HepG2 (cell line): ENCODE results near the gene TMEM220. TPM values are rescaled to one million over a fixed set of nuclear protein-coding genes. Genes with fewer than 3 reads are reported as not detected.

Experiments
- ATAC-seq: fragments of 200-7000 bp; cut with Tn5 transposase; 3 replicates; pipeline ENCODE4 v1.9.1; 2020; ENCODE audit warnings: mild to moderate bottlenecking, moderate library complexity
- BruUV-seq: library from RNA; stranded (reverse); fragments of 400-500 nt; replicated peaks from 2 replicates; lab custom pipeline; 2021; lab: Mats Ljungman, UMichigan
- CTCF ChIA-PET: fragments of 300-600 bp; formaldehyde crosslinking; extraction: SDS; loops from one replicate; lab custom pipeline; 2021; ENCODE audit warnings: low total read pairs, inconsistent platforms, low intra/inter-chr PET ratio; lab: Yijun Ruan, JAX
- POLR2A ChIA-PET: fragments of 350-600 bp; sonication (Branson Sonifier 250); formaldehyde crosslinking; loops from one replicate; lab custom pipeline; 2020; ENCODE audit warnings: antibody characterized with exemption, inconsistent platforms; lab: Yijun Ruan, JAX
- DNase-seq: peaks from one replicate; pipeline ENCODE4 v3.0.0-alpha.2; 2015; ENCODE audit warnings: low spot score
- FAIRE-seq: peaks from 3 replicates; lab custom pipeline; 2011; peaks lifted over from hg19 to GRCh38; lab: Jason Lieb, UNC
- H2AFZ ChIP-seq: one replicate; pipeline ENCODE4 v1.6.1; 2011; ENCODE audit warnings: low read length, inconsistent platforms
- H3K27ac ChIP-seq: fragments of 300-600 bp; 3 replicates; pipeline ENCODE4 v1.8.0; 2011; ENCODE audit warnings: mixed run types, mild to moderate bottlenecking, mixed read lengths, low read length, inconsistent platforms; ENCODE audit not compliant: insufficient read depth; ENCODE audit errors: extremely low read length
- H3K27me3 ChIP-seq, 2 experiments: fragments of 200-600 bp in 1 of 2; 2 replicates in 1 of 2; 3 replicates in 1 of 2; pipeline versions ENCODE4 v1.6.0 to v1.8.0; 2011; ENCODE audit warnings: low read length in 2 of 2, mild to moderate bottlenecking in 2 of 2, moderate library complexity in 2 of 2, inconsistent platforms in 1 of 2; ENCODE audit not compliant: insufficient read depth in 2 of 2, control insufficient read depth in 1 of 2
- H3K36me3 ChIP-seq, 2 experiments: fragments of 200-600 bp in 1 of 2; replicated peaks in 1 of 2; 2 replicates in 1 of 2; 3 replicates in 1 of 2; pipeline versions ENCODE4 v1.5.1 to v1.8.0; 2011; ENCODE audit warnings: low read length in 2 of 2, inconsistent platforms in 1 of 2; ENCODE audit not compliant: insufficient read depth in 2 of 2, control insufficient read depth in 1 of 2
- H3K4me1 ChIP-seq: 2 replicates; pipeline ENCODE4 v1.5.1; 2012; ENCODE audit warnings: low read length, inconsistent platforms; ENCODE audit not compliant: insufficient read depth
- H3K4me2 ChIP-seq: 2 replicates; pipeline ENCODE4 v1.6.0; 2011; ENCODE audit warnings: low read depth, low read length, inconsistent platforms
- H3K4me3 ChIP-seq, 3 experiments: fragments of 200-600 bp in 1 of 3; sonication (generic), shearing (Covaris generic) in 1 of 3; replicated peaks in 1 of 3; 2 replicates each; pipeline ENCODE4 v1.5.1; 2011 to 2016; ENCODE audit warnings: low read length in 3 of 3, inconsistent platforms in 2 of 3, low read depth in 2 of 3, mild to moderate bottlenecking in 2 of 3, control low read depth in 1 of 3, mixed read lengths in 1 of 3; ENCODE audit not compliant: insufficient read depth in 1 of 3
- H3K79me2 ChIP-seq: one replicate; pipeline ENCODE4 v1.6.1; 2011; ENCODE audit warnings: low read length, inconsistent platforms; ENCODE audit not compliant: insufficient read depth
- H3K9ac ChIP-seq: 2 replicates; pipeline ENCODE4 v1.6.0; 2011; ENCODE audit warnings: mild to moderate bottlenecking, low read depth, low read length, inconsistent platforms; ENCODE audit not compliant: insufficient read depth
- H3K9me3 ChIP-seq: 2 replicates; pipeline ENCODE4 v1.5.1; 2012; ENCODE audit warnings: mild to moderate bottlenecking, low read length
- H4K20me1 ChIP-seq: 2 replicates; pipeline ENCODE4 v1.6.0; 2011; ENCODE audit warnings: inconsistent platforms, mild to moderate bottlenecking, low read length, moderate library complexity; ENCODE audit not compliant: insufficient read depth
- CEBPG ChIP-seq: IDR thresholded peaks from 2 replicates; pipeline ENCODE4 v1.6.1; 2016
- FOXC1 ChIP-seq: sonication (generic); formaldehyde crosslinking; IDR thresholded peaks from 2 replicates; pipeline ENCODE4 v1.8.0; 2022; ENCODE audit warnings: mild to moderate bottlenecking, missing genetic modification reagents, borderline replicate concordance
- GMEB1 ChIP-seq: sonication (generic); formaldehyde crosslinking; IDR thresholded peaks from 2 replicates; pipeline ENCODE4 v1.5.1; 2020; ENCODE audit warnings: missing genetic modification reagents, mild to moderate bottlenecking, borderline replicate concordance
- MEIS1 ChIP-seq: sonication (generic); formaldehyde crosslinking; IDR thresholded peaks from 2 replicates; pipeline ENCODE4 v1.9.0; 2021; ENCODE audit warnings: mild to moderate bottlenecking, missing genetic modification reagents, moderate library complexity, borderline replicate concordance
- MTERF4 ChIP-seq: sonication (generic); formaldehyde crosslinking; IDR thresholded peaks from 2 replicates; pipeline ENCODE4 v1.8.0; 2023; ENCODE audit warnings: mild to moderate bottlenecking, missing genetic modification reagents
- NR2F6 ChIP-seq, 2 experiments: IDR thresholded peaks; 2 replicates each; pipeline ENCODE4 v1.6.1; 2016; ENCODE audit warnings: antibody characterized with exemption in 1 of 2, mild to moderate bottlenecking in 1 of 2
- PHF21A ChIP-seq: sonication (generic); formaldehyde crosslinking; IDR thresholded peaks from 2 replicates; pipeline ENCODE4 v1.5.0; 2020; ENCODE audit warnings: mild to moderate bottlenecking, missing genetic modification reagents
- POGZ ChIP-seq: sonication (generic); formaldehyde crosslinking; IDR thresholded peaks from 2 replicates; pipeline ENCODE4 v1.4.0; 2020; ENCODE audit warnings: mild to moderate bottlenecking, missing genetic modification reagents
- PPARG ChIP-seq: conservative IDR thresholded peaks from 2 replicates; pipeline ENCODE4 v1.6.1; 2016; ENCODE audit warnings: missing biosample characterization, missing genetic modification reagents
- ZNF24 ChIP-seq: fragments of 450-650 bp; IDR thresholded peaks from 2 replicates; pipeline ENCODE4 v1.6.1; 2017; ENCODE audit warnings: antibody characterized with exemption, mild to moderate bottlenecking
- ZNF691 ChIP-seq: sonication (generic); formaldehyde crosslinking; IDR thresholded peaks from 2 replicates; pipeline ENCODE4 v1.4.0; 2020; ENCODE audit warnings: missing genetic modification reagents, low read depth, mild to moderate bottlenecking, borderline replicate concordance
- ZNF749 ChIP-seq: sonication (generic); formaldehyde crosslinking; IDR thresholded peaks from 2 replicates; pipeline ENCODE4 v1.8.0; 2022; ENCODE audit warnings: mild to moderate bottlenecking, missing genetic modification reagents, moderate library complexity, borderline replicate concordance
- WGBS: methylation state at CpG from one replicate; pipeline ENCODE4 v1.1.6; 2017; ENCODE audit warnings: low lambda C conversion rate; 5-methylcytosine and 5-hydroxymethylcytosine counted together
- in situ Hi-C: cut with HindIII; loops from 2 replicates; pipeline ENCODE4 v1.10.0; 2017; ENCODE audit warnings: low pct_unique_long_range_greater_than_20kb; ENCODE audit not compliant: extremely low pct_ligation_motif_present
- intact Hi-C: fragments of 100-400 bp; cut with micrococcal nuclease; formaldehyde crosslinking; loops from one replicate; pipeline ENCODE4 v1.10.0; 2022; ENCODE audit not compliant: unreplicated experiment
- polyA plus RNA-seq, 8 experiments: library from polyadenylated mRNA; depleted of rRNA in 3 of 8; stranded (reverse) in 7 of 8; unstranded in 1 of 8; fragments of >200 nt; fragmentation: Illumina TruSeq in 4 of 8; extraction: Trizol in 4 of 8; gene quantifications; 2 replicates each; pipeline versions ENCODE4 v1.2.1 to v1.2.3, GENCODE V29; 2011 to 2016; ENCODE audit warnings: low read depth in 4 of 8, missing spikeins in 1 of 8, mixed read lengths in 1 of 8; ENCODE audit not compliant: insufficient read depth in 1 of 8
- total RNA-seq, 5 experiments: library from RNA; depleted of rRNA; stranded (reverse); fragments of >200 nt; fragmentation: Illumina TruSeq; extraction: Trizol; gene quantifications; 2 replicates each; pipeline ENCODE4 v1.2.3, GENCODE V29; 2016; ENCODE audit warnings: low read depth in 1 of 5

TMEM220 gene
- total and polyA plus RNA-seq, 2 of the 13 experiments (the other 11 are each of a cell fraction or from before 2014, with no cell fraction given) = 1.3 to 2.2 TPM

DNA sequence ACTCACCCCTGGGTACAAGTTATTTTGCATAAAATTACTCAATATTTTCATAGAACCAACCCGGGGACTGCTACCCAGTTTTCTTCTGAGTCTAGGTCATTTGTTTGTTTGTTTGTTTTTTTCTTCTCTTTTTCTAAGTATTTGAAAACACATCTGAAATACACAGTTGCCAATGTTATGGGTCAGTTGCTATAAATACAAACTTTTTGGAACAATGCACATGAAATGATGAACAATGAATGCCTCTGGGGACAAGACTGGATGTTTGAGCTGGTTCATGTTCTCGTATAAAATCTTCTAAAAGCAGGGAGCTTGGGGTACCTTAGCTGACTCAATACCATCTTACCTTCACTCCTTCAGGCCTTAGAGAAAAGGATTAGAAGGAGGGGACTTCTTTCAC, 43.6 kb upstream of the TMEM220 start:
- intact Hi-C loops (loop anchor here (2.0 kb wide), 1 partner anchor 71 kb away; no protein-coding TSS in a partner anchor), in situ Hi-C loops (no loop called here)
- no peak for FAIRE-seq
- no TSS peak for BruUV-seq
- Histone ChIP-seq H3K9ac (no peak overlapping the region), H3K4me3 (no peak overlapping the region), H3K4me1 (peaks cover 27% of the 10 kb centered on the region), H4K20me1 (no peaks in the 10 kb centered on the region), H3K27ac (no peak overlapping the region), H2AFZ (no peak overlapping the region), H3K27me3 (no peaks in the 10 kb centered on the region), H3K79me2 (no peaks in the 10 kb centered on the region), H3K9me3 (peaks cover 9% of the 10 kb centered on the region), H3K36me3 (no peaks in the 10 kb centered on the region), H3K4me2 (no peak overlapping the region)
- DNase-seq = no peak
- WGBS = 61% methylated on average over 2 of the region's 2 CpGs
- no peak for ATAC-seq
- POLR2A ChIA-PET = no interaction called here
- no peak for TF ChIP-seq PPARG (CRISPR knock-in tag)
- no peak for TF ChIP-seq GMEB1 (CRISPR knock-in tag)
- TF ChIP-seq ZNF24 = no peak
- TF ChIP-seq CEBPG (CRISPR knock-in tag) = no peak
- TF ChIP-seq PHF21A (CRISPR knock-in tag) = no peak
- no peak for TF ChIP-seq MEIS1
- TF ChIP-seq FOXC1 = no peak
- no peak for TF ChIP-seq ZNF691 (CRISPR knock-in tag)
- TF ChIP-seq POGZ = no peak
- TF ChIP-seq ZNF749 (CRISPR knock-in tag) = no peak
- TF ChIP-seq MTERF4 (CRISPR knock-in tag) = no peak
- no peak for TF ChIP-seq NR2F6 (IDR thresholded peaks at IDR 0.05)
- TF ChIP-seq NR2F6 (CRISPR knock-in tag; IDR thresholded peaks at IDR 0.05) = no peak
- CTCF ChIA-PET = interaction anchor here (1.6 kb wide), 1 partner anchor 72 kb away, joined by 8 read pairs; no protein-coding TSS in a partner anchor
